Stomach smooth muscle (tissue), 2 donors: ENCODE measurements around the gene RNF217.
A peak's percentile ranks its signal among the peaks of the same experiment; 100 is the strongest.

Experiments
- H3K27ac ChIP-seq: one replicate; pipeline ENCODE4 v1.7.0; 2013; ENCODE audit warnings: mild to moderate bottlenecking, low read length, inconsistent platforms
- H3K27me3 ChIP-seq, 2 donors: one replicate each; pipeline ENCODE4 v1.7.0; 2013; ENCODE audit warnings: low read length in 2 of 2; ENCODE audit not compliant: insufficient read depth in 2 of 2, control insufficient read depth in 1 of 2
- H3K36me3 ChIP-seq, 2 donors: one replicate each; pipeline ENCODE4 v1.7.0; 2013; ENCODE audit warnings: low read length in 2 of 2; ENCODE audit not compliant: control insufficient read depth in 2 of 2, insufficient read depth in 2 of 2
- H3K4me1 ChIP-seq: one replicate; pipeline ENCODE4 v1.7.0; 2013; ENCODE audit warnings: low read length; ENCODE audit not compliant: control insufficient read depth, insufficient read depth
- H3K4me3 ChIP-seq, 2 donors: one replicate each; pipeline ENCODE4 v1.7.0; 2013; ENCODE audit warnings: low read length in 2 of 2
- H3K9ac ChIP-seq, 2 donors: one replicate each; pipeline ENCODE4 v1.7.0; 2013; ENCODE audit warnings: low read length in 2 of 2, mild to moderate bottlenecking in 1 of 2
- H3K9me3 ChIP-seq, 2 donors: one replicate each; pipeline ENCODE4 v1.7.0; 2013; ENCODE audit warnings: low read length in 2 of 2; ENCODE audit not compliant: control insufficient read depth in 2 of 2
- donor health status: healthy.
- donor health status: Pancreatic carcinoma.

RNF217 gene

GRCh38 chr6:124947971-124948451 is 14.2 kb upstream of the RNF217 start:
- H3K4me1 ChIP-seq, result no peaks in the 10 kb centered on the region
- no peak overlapping the region for H3K9ac ChIP-seq
- no peaks in the 10 kb centered on the region for H3K36me3 ChIP-seq
- no peak overlapping the region for H3K4me3 ChIP-seq
- no peak overlapping the region for H3K27ac ChIP-seq
- H3K9me3 ChIP-seq, result no peaks in the 10 kb centered on the region
- no peaks in the 10 kb centered on the region for H3K27me3 ChIP-seq

GRCh38 chr6:124949706-124950105 is 12.5 kb upstream of the RNF217 start:
- no peaks in the 10 kb centered on the region for H3K9me3 ChIP-seq
- H3K4me1 ChIP-seq, result no peaks in the 10 kb centered on the region
- H3K4me3 ChIP-seq, result no peak overlapping the region
- H3K27me3 ChIP-seq, result no peaks in the 10 kb centered on the region
- no peak overlapping the region for H3K27ac ChIP-seq
- H3K9ac ChIP-seq, result no peak overlapping the region
- H3K36me3 ChIP-seq, result no peaks in the 10 kb centered on the region

- Histone ChIP-seq H3K4me3 (no peak overlapping the region), H3K4me1 (peaks cover 2% of the 10 kb centered on the region), H3K27ac (no peak overlapping the region), H3K9me3 (no peaks in the 10 kb centered on the region), H3K9ac (no peak overlapping the region), H3K27me3 (no peaks in the 10 kb centered on the region), H3K36me3 (no peaks in the 10 kb centered on the region)
Measured at GRCh38 chr6:124953808-124954207, 8.4 kb upstream of the RNF217 start.

GRCh38 chr6:124955108-124955856 is 7.0 kb upstream of the RNF217 start:
- H3K27ac ChIP-seq, result no peak overlapping the region
- H3K36me3 ChIP-seq, result no peaks in the 10 kb centered on the region
- no peak overlapping the region for H3K9ac ChIP-seq
- peaks cover 2% of the 10 kb centered on the region for H3K4me1 ChIP-seq
- H3K4me3 ChIP-seq, result no peak overlapping the region
- H3K9me3 ChIP-seq, result no peaks in the 10 kb centered on the region
- H3K27me3 ChIP-seq, result no peaks in the 10 kb centered on the region

- Histone ChIP-seq H3K9me3 (no peaks in the 10 kb centered on the region), H3K36me3 (no peaks in the 10 kb centered on the region), H3K4me1 (peaks cover 2% of the 10 kb centered on the region), H3K27me3 (no peaks in the 10 kb centered on the region), H3K9ac (no peak overlapping the region), H3K27ac (no peak overlapping the region), H3K4me3 (no peak overlapping the region)
Measured at GRCh38 chr6:124956018-124956417, 6.2 kb upstream of the RNF217 start.

- Histone ChIP-seq H3K27me3 (no peaks in the 10 kb centered on the region), H3K4me3 (no peak overlapping the region), H3K4me1 (peaks cover 5% of the 10 kb centered on the region), H3K36me3 (no peaks in the 10 kb centered on the region), H3K9me3 (no peaks in the 10 kb centered on the region), H3K9ac (no peak overlapping the region), H3K27ac (no peak overlapping the region)
Measured at GRCh38 chr6:124958149-124958548, 4.1 kb upstream of the RNF217 start.

- no peak overlapping the region for H3K9ac ChIP-seq
- H3K27me3 ChIP-seq, result no peaks in the 10 kb centered on the region
- H3K4me1 ChIP-seq, result peaks cover 8% of the 10 kb centered on the region
- no peaks in the 10 kb centered on the region for H3K36me3 ChIP-seq
- no peaks in the 10 kb centered on the region for H3K9me3 ChIP-seq
- H3K27ac ChIP-seq, result no peak overlapping the region
- no peak overlapping the region for H3K4me3 ChIP-seq
Measured at GRCh38 chr6:124958759-124959354, 3.4 kb upstream of the RNF217 start.

GRCh38 chr6:124960757-124961463 is 1.3 kb upstream of the RNF217 start:
- Histone ChIP-seq H3K4me3 (peak overlapping the region; percentile 84 to 95), H3K27me3 (no peaks in the 10 kb centered on the region), H3K36me3 (no peaks in the 10 kb centered on the region), H3K27ac (peak overlapping the region; percentile 87), H3K4me1 (peaks cover 6% of the 10 kb centered on the region), H3K9me3 (no peaks in the 10 kb centered on the region), H3K9ac (peak overlapping the region; percentile 55 to 93)

- no peaks in the 10 kb centered on the region for H3K27me3 ChIP-seq
- peak overlapping the region; percentile 87 for H3K27ac ChIP-seq
- no peaks in the 10 kb centered on the region for H3K9me3 ChIP-seq
- H3K4me3 ChIP-seq, result peak overlapping the region; percentile 84 to 95
- H3K9ac ChIP-seq, result peak overlapping the region; percentile 55 to 93
- H3K36me3 ChIP-seq, result no peaks in the 10 kb centered on the region
- H3K4me1 ChIP-seq, result peaks cover 6% of the 10 kb centered on the region
Measured at GRCh38 chr6:124961464-124961776, 817 bp upstream of the RNF217 start.

- Histone ChIP-seq H3K9me3 (no peaks in the 10 kb centered on the region), H3K4me1 (peaks cover 6% of the 10 kb centered on the region)
Measured at GRCh38 chr6:124962639-124963415, 590 bp downstream of the RNF217 start.

More at GRCh38 chr6:124962639-124963415, 590 bp downstream of the RNF217 start:
- H3K27ac ChIP-seq, result peak overlapping the region; percentile 87
- H3K36me3 ChIP-seq, result no peaks in the 10 kb centered on the region
- H3K27me3 ChIP-seq, result no peaks in the 10 kb centered on the region
- H3K4me3 ChIP-seq, result peak overlapping the region; percentile 74 to 84
- peak overlapping the region; percentile 87 to 93 for H3K9ac ChIP-seq
